ENCODE measurements around the gene RNF130. TPM values are rescaled to one million over a fixed set of nuclear protein-coding genes. Genes with fewer than 3 reads are reported as not detected.
A peak's percentile ranks its signal among the peaks of the same experiment; 100 is the strongest.

The RNF130 gene
- total and polyA plus RNA-seq, 9 of the 15 experiments (the other 6 are each of a cell fraction or from before 2014, with no cell fraction given) = 5.8 to 39.4 (median 27.1) TPM

DNA sequence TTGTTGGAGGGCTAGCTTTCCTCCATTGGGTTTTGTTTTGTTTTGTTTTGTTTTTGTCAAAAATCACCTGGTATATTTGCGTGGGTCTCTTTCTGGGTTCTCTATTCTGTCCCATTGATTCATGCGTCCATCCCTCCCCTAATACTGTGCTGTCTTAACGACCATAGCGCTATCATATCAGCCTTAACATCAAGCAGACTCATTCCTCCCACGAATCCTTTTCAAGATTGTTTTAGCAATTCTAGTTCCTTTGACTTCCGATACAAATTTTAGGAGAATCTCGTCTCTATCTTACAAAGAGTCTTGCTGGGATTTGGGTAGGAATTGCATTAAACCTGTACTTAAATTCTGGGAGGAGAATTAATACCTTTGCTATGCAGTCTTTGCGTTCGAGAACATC lies 31.1 kb upstream of the RNF130 start:
- H3K36me3 ChIP-seq (ENCODE audit: control insufficient read depth, insufficient read depth, low read length) = no peaks in the 10 kb centered on the region
- 18% methylated on average over 9 of the region's 9 CpGs for WGBS (ENCODE audit: insufficient coverage, low coverage, missing lambda C conversion rate)
- in situ Hi-C loops (cut with MboI) (no loop called here), intact Hi-C loops (cut with micrococcal nuclease) (no loop called here)
- no peaks in the 10 kb centered on the region for H3K79me2 ChIP-seq (ENCODE audit: control insufficient read depth, insufficient read depth, low read length)
- no peaks in the 10 kb centered on the region for H4K20me1 ChIP-seq (replicated peaks; ENCODE audit: control insufficient read depth, insufficient read depth, low read length)
- ATAC-seq = no peak
- FAIRE-seq = no peak
- H3K9me1 ChIP-seq (ENCODE audit: control insufficient read depth, insufficient read depth, low read length) = no peaks in the 10 kb centered on the region
- POLR2A ChIA-PET = no interaction called here
- no peak for DNase-seq (ENCODE audit: extremely low read depth in 1 of 4, low spot score in 3 of 4)
- H3K9ac ChIP-seq (ENCODE audit: insufficient read depth in 1 of 2, low read depth in 2 of 2, low read length in 2 of 2) = no peak overlapping the region
- no peak overlapping the region for H3K4me2 ChIP-seq (ENCODE audit: insufficient read depth, low read length)
- H3K27me3 ChIP-seq (ENCODE audit: control insufficient read depth in 2 of 2, insufficient read depth in 2 of 2, low read length in 2 of 2) = no peaks in the 10 kb centered on the region
- H3K27ac ChIP-seq (ENCODE audit: extremely low read depth, low read depth, low read length) = no peak overlapping the region
- CTCF ChIA-PET (ENCODE audit: low intra/inter-chr PET ratio) = no interaction called here
- H3K4me1 ChIP-seq (replicated peaks in 1 of 2; ENCODE audit: control insufficient read depth in 2 of 2, insufficient read depth in 2 of 2, low read length in 2 of 2) = peaks cover 0 to 19% of the 10 kb centered on the region in 2 experiments; a peak in 3 of 5 replicates
- H3K4me3 ChIP-seq = no peak overlapping the region
- no peak overlapping the region for H2AFZ ChIP-seq (ENCODE audit: low read depth, low read length)
- no peaks in the 10 kb centered on the region; the same call in 1 of the 2 replicates for H3K9me3 ChIP-seq (replicated peaks; ENCODE audit: control insufficient read depth, insufficient read depth, low read depth, low read length)
- no TSS peak for BruUV-seq (replicated peaks)
- no peak for TF ChIP-seq KDM2B (CRISPR knock-in tag; IDR thresholded peaks at IDR 0.05)
- TF ChIP-seq CHD1 (IDR thresholded peaks at IDR 0.05; ENCODE audit: low read length) = no peak
- TF ChIP-seq NCOA2 (IDR thresholded peaks at IDR 0.05; ENCODE audit: partially characterized antibody in 2 of 2) = no peak
- TF ChIP-seq KDM1A (IDR thresholded peaks at IDR 0.05) = 0 out of 4 replicates have a peak, but pooled peaks have one; percentile 18 to 42
- TF ChIP-seq HEY1 (CRISPR knock-in tag; IDR thresholded peaks at IDR 0.05; ENCODE audit: borderline replicate concordance) = no peak
- TF ChIP-seq NR2C2 (CRISPR knock-in tag; IDR thresholded peaks at IDR 0.05) = no peak
- TF ChIP-seq NR2C2 (tag; IDR thresholded peaks at IDR 0.05) = no peak
- TF ChIP-seq ZNF384 (IDR thresholded peaks at IDR 0.05; ENCODE audit: low read depth, low read length) = no peak
- TF ChIP-seq ZNF699 (CRISPR knock-in tag; IDR thresholded peaks at IDR 0.05; ENCODE audit: insufficient replicate concordance) = no peak
- peak; percentile 24; the same call in 1 of the 2 replicates for TF ChIP-seq DPF2 (IDR thresholded peaks at IDR 0.05)
- no peak for TF ChIP-seq HOXB6 (CRISPR knock-in tag; IDR thresholded peaks at IDR 0.05; ENCODE audit: borderline replicate concordance)
- TF ChIP-seq, protein P1, sequence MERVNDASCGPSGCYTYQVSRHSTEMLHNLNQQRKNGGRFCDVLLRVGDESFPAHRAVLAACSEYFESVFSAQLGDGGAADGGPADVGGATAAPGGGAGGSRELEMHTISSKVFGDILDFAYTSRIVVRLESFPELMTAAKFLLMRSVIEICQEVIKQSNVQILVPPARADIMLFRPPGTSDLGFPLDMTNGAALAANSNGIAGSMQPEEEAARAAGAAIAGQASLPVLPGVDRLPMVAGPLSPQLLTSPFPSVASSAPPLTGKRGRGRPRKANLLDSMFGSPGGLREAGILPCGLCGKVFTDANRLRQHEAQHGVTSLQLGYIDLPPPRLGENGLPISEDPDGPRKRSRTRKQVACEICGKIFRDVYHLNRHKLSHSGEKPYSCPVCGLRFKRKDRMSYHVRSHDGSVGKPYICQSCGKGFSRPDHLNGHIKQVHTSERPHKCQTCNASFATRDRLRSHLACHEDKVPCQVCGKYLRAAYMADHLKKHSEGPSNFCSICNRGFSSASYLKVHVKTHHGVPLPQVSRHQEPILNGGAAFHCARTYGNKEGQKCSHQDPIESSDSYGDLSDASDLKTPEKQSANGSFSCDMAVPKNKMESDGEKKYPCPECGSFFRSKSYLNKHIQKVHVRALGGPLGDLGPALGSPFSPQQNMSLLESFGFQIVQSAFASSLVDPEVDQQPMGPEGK (CRISPR knock-in tag; IDR thresholded peaks at IDR 0.05; ENCODE audit: borderline replicate concordance) = no peak
- no peak for TF ChIP-seq SNIP1 (IDR thresholded peaks at IDR 0.05; ENCODE audit: low read depth)
- TF ChIP-seq CEBPB (tag; IDR thresholded peaks at IDR 0.05) = no peak
- TF ChIP-seq FOXK2 (conservative IDR thresholded peaks at IDR 0.05 in 1 of 2, IDR thresholded peaks at IDR 0.05 in 1 of 2; ENCODE audit: low read depth in 2 of 2) = no peak
- no peak for TF ChIP-seq CSDE1 (IDR thresholded peaks at IDR 0.05)
- no peak for TF ChIP-seq ZNF780A (CRISPR knock-in tag; IDR thresholded peaks at IDR 0.05)
- no peak for TF ChIP-seq ERF (CRISPR knock-in tag; IDR thresholded peaks at IDR 0.05)
- no peak for TF ChIP-seq ZNF644 (tag; IDR thresholded peaks at IDR 0.05; ENCODE audit: low read depth)
- no peak for TF ChIP-seq ZNF143 (CRISPR knock-in tag; IDR thresholded peaks at IDR 0.05)
- TF ChIP-seq RBM34 (IDR thresholded peaks at IDR 0.05; ENCODE audit: borderline replicate concordance, insufficient read depth, low read length) = no peak
- no peak for TF ChIP-seq NFYB (IDR thresholded peaks at IDR 0.05; ENCODE audit: extremely low read depth, insufficient read length)
- no peak for TF ChIP-seq SREBF2 (CRISPR knock-in tag; IDR thresholded peaks at IDR 0.05)
- TF ChIP-seq CBX3 (IDR thresholded peaks at IDR 0.05; ENCODE audit: borderline replicate concordance in 1 of 2, low read length in 2 of 2) = no peak
- TF ChIP-seq NFATC3 (IDR thresholded peaks at IDR 0.05) = no peak
- TF ChIP-seq YBX1 (IDR thresholded peaks at IDR 0.05) = no peak
